Measurements from ENCODE around the gene WDR18.
A peak's percentile ranks its signal among the peaks of the same experiment; 100 is the strongest.

WDR18 gene

DNA sequence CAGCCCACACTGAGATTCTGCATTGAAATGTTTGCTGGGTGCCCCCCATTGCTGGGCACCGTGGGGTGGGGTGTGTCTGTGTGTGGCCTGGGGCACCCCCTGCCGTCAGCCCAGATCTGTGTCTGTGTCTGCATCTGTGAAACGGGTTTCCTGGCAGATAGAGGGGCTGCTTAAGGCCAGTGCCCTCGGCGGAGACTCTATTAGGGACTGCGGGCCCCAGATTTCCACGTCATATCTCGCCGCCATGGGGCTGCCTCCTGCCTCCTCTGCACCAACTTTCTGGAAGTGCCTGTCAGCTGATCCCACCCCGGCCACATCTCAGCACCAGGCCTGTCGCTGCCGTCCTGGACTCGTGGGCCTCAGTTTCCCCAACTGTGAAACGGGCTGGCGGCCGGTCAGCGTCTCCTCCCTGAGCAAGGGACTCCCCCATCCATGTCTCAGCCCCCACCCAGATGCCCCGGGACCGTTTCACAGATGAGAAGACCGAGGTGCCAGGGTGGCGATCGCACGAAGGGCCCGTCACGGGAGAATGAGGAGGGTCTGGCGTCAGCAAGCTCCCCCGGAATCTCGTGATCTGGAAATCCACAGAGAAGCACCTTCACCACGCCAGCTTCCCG is 36.9 kb upstream of the WDR18 start:
- Histone ChIP-seq H3K27ac (no peak overlapping the region), H3K4me3 (no peak overlapping the region), H3K9me3 (ENCODE audit: low read depth, low read length) (no peaks in the 10 kb centered on the region), H3K9ac (ENCODE audit: insufficient read length) (no peak overlapping the region), H3K36me3 (ENCODE audit: insufficient read depth, low read length) (no peaks in the 10 kb centered on the region; the same call in 1 of the 2 replicates)
- no peak for DNase-seq (ENCODE audit: low read depth, low spot score)
- TF ChIP-seq POLR2AphosphoS5 (IDR thresholded peaks at IDR 0.05; ENCODE audit: borderline replicate concordance, low read depth, low read length) = no peak
- no peak for TF ChIP-seq EZH2 (IDR thresholded peaks at IDR 0.05)
- no peak for TF ChIP-seq FOXP2 (optimal IDR thresholded peaks at IDR 0.05; ENCODE audit: control extremely low read depth, extremely low read length, insufficient read depth)

DNA sequence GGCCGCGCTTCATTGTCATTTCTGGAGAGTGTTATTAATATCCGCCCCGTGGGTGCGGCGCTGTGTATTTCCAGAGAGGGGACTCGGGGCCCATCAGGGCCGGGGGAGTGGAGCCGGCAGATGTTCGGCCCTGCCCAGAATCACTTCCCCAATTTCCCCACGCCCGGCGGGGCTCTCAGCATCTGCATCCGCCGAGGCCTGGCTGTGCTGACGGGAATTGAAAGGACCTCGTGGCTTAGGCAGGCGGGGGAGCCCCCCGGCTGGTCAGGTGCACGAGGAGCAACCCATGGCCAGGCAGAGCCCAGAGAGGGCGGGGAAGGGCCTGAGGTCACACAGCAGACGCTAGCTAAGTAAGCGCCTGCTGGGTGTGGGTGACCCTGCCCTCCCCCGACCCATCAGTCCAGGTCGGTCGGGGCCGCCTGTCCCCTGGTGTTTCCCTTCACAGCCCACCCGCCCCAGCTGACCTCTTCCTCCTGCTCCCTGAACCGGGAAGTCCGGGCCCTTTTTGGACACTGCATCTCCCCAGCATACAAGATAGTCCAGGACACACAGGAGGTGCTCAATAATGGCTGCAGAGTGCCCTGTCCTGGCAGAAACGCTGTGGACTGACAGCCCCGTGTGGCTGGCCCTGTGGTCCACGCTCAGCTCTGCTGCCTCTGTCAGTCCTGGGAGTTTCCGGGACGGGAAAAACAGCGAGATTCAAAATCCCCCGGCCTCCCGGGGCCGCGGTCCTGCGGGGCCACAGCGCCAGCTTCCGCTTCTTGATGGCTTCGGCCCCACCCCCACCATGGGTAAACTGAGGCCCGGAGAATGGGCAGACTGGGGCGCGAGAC is 36.2 kb upstream of the WDR18 start:
- H3K4me3 ChIP-seq = no peak overlapping the region
- H3K27ac ChIP-seq = no peak overlapping the region
- H3K9me3 ChIP-seq (ENCODE audit: low read depth, low read length) = no peaks in the 10 kb centered on the region
- DNase-seq (ENCODE audit: low read depth, low spot score) = no peak
- no peak overlapping the region for H3K9ac ChIP-seq (ENCODE audit: insufficient read length)
- TF ChIP-seq FOXP2 (optimal IDR thresholded peaks at IDR 0.05; ENCODE audit: control extremely low read depth, extremely low read length, insufficient read depth) = no peak
- no peak for TF ChIP-seq POLR2AphosphoS5 (IDR thresholded peaks at IDR 0.05; ENCODE audit: borderline replicate concordance, low read depth, low read length)
- no peak for TF ChIP-seq EZH2 (IDR thresholded peaks at IDR 0.05)
- no peaks in the 10 kb centered on the region; the same call in 1 of the 2 replicates for H3K36me3 ChIP-seq (ENCODE audit: insufficient read depth, low read length)

DNA sequence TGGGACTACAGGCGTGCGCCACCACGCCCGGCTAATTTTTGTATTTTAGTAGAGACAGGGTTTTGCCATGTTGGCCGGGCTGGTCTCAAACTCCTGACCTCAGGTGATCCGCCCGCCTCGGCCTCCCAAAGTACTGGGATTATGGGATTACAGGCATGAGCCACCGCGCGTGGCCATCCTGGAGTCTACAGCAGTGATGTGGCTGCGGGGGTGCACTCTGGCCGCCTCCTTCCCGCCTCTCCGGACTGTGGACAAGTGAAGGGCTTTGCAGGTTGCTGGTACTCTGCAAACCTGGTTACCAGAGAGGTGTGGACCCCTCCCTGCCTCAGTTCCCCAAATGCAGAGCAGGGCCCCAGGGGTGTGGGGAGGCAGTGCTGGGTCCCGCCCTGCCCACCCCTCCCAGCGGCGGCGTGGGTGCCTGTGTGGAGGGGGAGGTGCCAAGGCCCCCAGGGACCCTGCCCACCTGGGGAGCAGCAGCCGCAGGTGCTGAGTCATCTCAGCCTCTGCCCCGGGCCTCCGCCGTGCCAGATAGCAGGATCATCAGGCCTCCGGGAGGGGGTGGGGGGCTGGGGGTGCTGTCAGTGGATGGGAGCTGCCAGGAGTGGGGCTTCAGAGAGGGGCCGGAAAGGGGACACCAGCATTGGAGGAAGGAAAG is 35.2 kb upstream of the WDR18 start:
- TF ChIP-seq EZH2 (IDR thresholded peaks at IDR 0.05) (no peak), FOXP2 (optimal IDR thresholded peaks at IDR 0.05; ENCODE audit: control extremely low read depth, extremely low read length, insufficient read depth) (no peak), POLR2AphosphoS5 (IDR thresholded peaks at IDR 0.05; ENCODE audit: borderline replicate concordance, low read depth, low read length) (no peak)
- Histone ChIP-seq H3K9ac (ENCODE audit: insufficient read length) (no peak overlapping the region), H3K36me3 (ENCODE audit: insufficient read depth, low read length) (no peaks in the 10 kb centered on the region), H3K4me3 (no peak overlapping the region), H3K9me3 (ENCODE audit: low read depth, low read length) (no peaks in the 10 kb centered on the region), H3K27ac (no peak overlapping the region)
- DNase-seq (ENCODE audit: low read depth, low spot score) = no peak

DNA sequence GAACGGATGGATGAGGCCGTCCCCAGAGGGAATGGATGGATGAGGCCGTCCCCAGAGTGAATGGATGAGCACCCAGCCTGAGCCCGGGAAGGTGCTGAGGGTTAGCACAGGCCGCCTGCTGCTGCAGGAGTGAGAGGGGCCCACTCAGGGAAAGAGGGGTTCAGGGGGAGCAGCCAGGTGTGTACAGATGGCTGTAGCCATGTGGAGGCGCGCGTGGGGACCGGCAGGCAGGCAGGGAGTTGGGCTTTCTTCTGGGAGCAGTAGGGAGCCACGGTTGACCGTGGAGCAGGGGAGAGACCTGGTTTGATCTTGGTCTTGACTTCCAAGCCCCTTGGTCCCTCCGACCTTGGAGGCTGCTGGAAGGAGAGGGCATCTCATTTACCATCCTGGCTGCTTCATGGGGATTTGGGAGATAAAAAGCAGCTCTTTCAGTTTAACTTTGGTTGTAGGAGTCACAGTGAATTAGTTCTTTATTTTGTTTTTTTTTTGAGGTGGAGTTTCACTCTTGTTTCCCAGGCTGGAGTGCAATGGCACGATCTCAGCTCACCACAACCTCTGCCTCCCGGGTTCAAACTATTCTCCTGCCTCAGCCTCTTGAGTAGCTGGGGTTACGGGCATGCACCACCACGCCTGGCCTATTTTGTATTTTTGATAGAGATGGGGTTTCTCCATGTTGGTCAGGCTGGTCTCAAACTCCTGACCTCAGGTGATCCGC is 33.6 kb upstream of the WDR18 start:
- TF ChIP-seq EZH2 (IDR thresholded peaks at IDR 0.05) (no peak), FOXP2 (optimal IDR thresholded peaks at IDR 0.05; ENCODE audit: control extremely low read depth, extremely low read length, insufficient read depth) (no peak), POLR2AphosphoS5 (IDR thresholded peaks at IDR 0.05; ENCODE audit: borderline replicate concordance, low read depth, low read length) (no peak)
- Histone ChIP-seq H3K4me3 (no peak overlapping the region), H3K27ac (no peak overlapping the region; the same call in 1 of the 2 replicates), H3K9me3 (ENCODE audit: low read depth, low read length) (no peaks in the 10 kb centered on the region), H3K36me3 (ENCODE audit: insufficient read depth, low read length) (no peaks in the 10 kb centered on the region), H3K9ac (ENCODE audit: insufficient read length) (no peak overlapping the region)
- no peak for DNase-seq (ENCODE audit: low read depth, low spot score)

DNA sequence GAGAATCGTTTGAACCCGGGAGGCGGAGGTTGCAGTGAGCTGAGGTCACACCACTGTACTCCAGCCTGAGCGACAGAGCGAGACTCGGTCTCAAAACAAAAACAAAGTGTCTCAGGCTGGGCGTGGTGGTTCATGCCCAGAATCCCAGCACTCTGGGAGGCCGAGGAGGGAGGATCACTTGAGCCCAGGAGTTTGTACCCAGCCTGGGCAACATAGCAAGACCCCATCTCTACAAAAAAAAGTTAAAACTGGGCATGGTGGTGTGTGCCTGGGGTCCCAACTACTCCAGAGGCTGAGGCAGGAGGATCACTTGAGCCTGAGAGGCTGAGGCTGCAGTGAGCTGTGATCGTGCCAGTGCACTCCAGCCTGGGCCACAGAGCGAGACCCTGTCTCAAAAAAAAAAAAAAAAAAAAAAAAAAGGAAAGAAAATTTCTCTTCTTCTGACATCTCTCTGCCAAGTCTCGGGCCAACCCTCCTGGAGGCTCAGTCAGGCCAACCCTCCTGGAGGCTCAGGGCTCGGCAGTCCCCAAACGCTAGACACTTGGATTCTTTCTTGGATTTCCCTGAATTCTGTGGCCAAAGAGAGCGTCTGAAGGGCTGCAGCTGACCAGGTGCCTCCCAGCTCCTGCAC is 32.0 kb upstream of the WDR18 start:
- no peak for TF ChIP-seq FOXP2 (optimal IDR thresholded peaks at IDR 0.05; ENCODE audit: control extremely low read depth, extremely low read length, insufficient read depth)
- no peak for TF ChIP-seq EZH2 (IDR thresholded peaks at IDR 0.05)
- TF ChIP-seq POLR2AphosphoS5 (IDR thresholded peaks at IDR 0.05; ENCODE audit: borderline replicate concordance, low read depth, low read length) = no peak
- no peaks in the 10 kb centered on the region for H3K9me3 ChIP-seq (ENCODE audit: low read depth, low read length)
- no peaks in the 10 kb centered on the region for H3K36me3 ChIP-seq (ENCODE audit: insufficient read depth, low read length)
- no peak for DNase-seq (ENCODE audit: low read depth, low spot score)
- peak overlapping the region; percentile 57; the same call in 1 of the 2 replicates for H3K27ac ChIP-seq
- no peak overlapping the region for H3K4me3 ChIP-seq
- H3K9ac ChIP-seq (ENCODE audit: insufficient read length) = no peak overlapping the region

DNA sequence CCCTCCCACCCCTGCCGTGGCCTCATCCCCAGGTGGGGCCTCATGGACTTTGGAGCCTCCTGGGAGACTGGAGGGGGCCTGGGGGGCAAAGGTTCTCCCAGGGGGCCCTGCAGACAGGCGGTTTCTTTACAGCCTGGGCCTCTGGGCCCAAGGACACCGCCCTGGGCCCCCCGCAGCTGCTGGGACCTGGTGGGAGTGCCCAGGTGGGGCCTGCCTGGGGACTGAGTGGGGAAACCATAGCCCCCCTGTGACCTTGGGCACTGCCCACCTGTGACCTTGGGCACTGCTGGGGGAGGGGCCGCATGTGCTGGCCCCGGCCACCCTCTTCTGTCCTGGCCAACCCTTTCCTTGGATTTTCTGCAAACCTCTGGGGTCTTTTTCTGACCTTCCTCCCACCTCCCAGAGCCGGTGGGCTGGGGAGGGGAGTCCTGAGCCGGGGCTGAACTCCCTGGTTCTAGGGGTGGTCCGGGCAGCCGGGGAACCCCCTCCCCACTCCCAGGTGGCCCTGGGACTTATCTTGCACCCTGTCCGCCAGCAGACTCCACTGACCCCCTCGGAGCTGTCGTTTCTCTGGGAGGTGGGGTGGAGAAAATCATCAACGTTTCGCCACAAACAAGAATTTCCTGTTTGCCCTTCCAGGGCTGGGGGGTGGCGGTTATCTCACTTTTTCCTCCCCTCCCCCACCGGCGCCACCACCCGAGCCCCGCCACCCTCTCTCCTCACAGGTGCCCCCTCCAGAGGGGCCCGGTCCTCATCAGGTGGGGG is 31.3 kb upstream of the WDR18 start:
- no peak for DNase-seq (ENCODE audit: low read depth, low spot score)
- H3K36me3 ChIP-seq (ENCODE audit: insufficient read depth, low read length) = no peaks in the 10 kb centered on the region
- H3K9me3 ChIP-seq (ENCODE audit: low read depth, low read length) = no peaks in the 10 kb centered on the region
- peak overlapping the region; percentile 57 for H3K27ac ChIP-seq
- TF ChIP-seq POLR2AphosphoS5 (IDR thresholded peaks at IDR 0.05; ENCODE audit: borderline replicate concordance, low read depth, low read length) (no peak), EZH2 (IDR thresholded peaks at IDR 0.05) (no peak), FOXP2 (optimal IDR thresholded peaks at IDR 0.05; ENCODE audit: control extremely low read depth, extremely low read length, insufficient read depth) (no peak)
- H3K9ac ChIP-seq (ENCODE audit: insufficient read length) = peak overlapping the region; percentile 41
- H3K4me3 ChIP-seq = 0 out of 2 replicates have a peak overlapping the region, but pooled peaks have one; percentile 12

Measured in SK-N-MC (cell line).